Activated naive CD8-positive, alpha-beta T cell (primary cell): Measurements from ENCODE around the gene PMEPA1.

Experiments
- H3K27ac Mint-ChIP-seq: one replicate; pipeline ENCODE4 v1.8.0; 2021; ENCODE audit warnings: mixed read lengths
- H3K27me3 Mint-ChIP-seq: one replicate; pipeline ENCODE4 v1.8.0; 2021; ENCODE audit warnings: mixed read lengths
- H3K36me3 Mint-ChIP-seq: one replicate; pipeline ENCODE4 v1.8.0; 2021; ENCODE audit warnings: mixed read lengths
- H3K4me1 Mint-ChIP-seq: one replicate; pipeline ENCODE4 v1.8.0; 2021; ENCODE audit warnings: low read depth, mixed read lengths
- H3K4me3 Mint-ChIP-seq: one replicate; pipeline ENCODE4 v1.8.0; 2021; ENCODE audit warnings: mild to moderate bottlenecking, mixed read lengths
- H3K9me3 Mint-ChIP-seq: one replicate; pipeline ENCODE4 v1.8.0; 2021; ENCODE audit warnings: low read depth, mixed read lengths

Gene PMEPA1

GRCh38 chr20:57663681-57664451 is 45.9 kb downstream of the PMEPA1 start:
- Mint-ChIP-seq H3K4me1 (peaks cover 22% of the 10 kb centered on the region), H3K4me3 (no peak overlapping the region), H3K27ac (no peak overlapping the region), H3K27me3 (no peaks in the 10 kb centered on the region), H3K9me3 (no peaks in the 10 kb centered on the region), H3K36me3 (no peaks in the 10 kb centered on the region)

GRCh38 chr20:57663241-57663640 is 46.6 kb downstream of the PMEPA1 start:
- H3K4me1 Mint-ChIP-seq: peaks cover 22% of the 10 kb centered on the region
- H3K36me3 Mint-ChIP-seq: no peaks in the 10 kb centered on the region
- H3K27ac Mint-ChIP-seq: no peak overlapping the region
- H3K4me3 Mint-ChIP-seq: no peak overlapping the region
- H3K9me3 Mint-ChIP-seq: no peaks in the 10 kb centered on the region
- H3K27me3 Mint-ChIP-seq: no peaks in the 10 kb centered on the region

GRCh38 chr20:57662456-57663240 is 47.2 kb downstream of the PMEPA1 start:
- Mint-ChIP-seq H3K9me3 (no peaks in the 10 kb centered on the region), H3K4me1 (peaks cover 23% of the 10 kb centered on the region), H3K27ac (no peak overlapping the region), H3K27me3 (no peaks in the 10 kb centered on the region), H3K36me3 (no peaks in the 10 kb centered on the region), H3K4me3 (no peak overlapping the region)

GRCh38 chr20:57661746-57662455 is 47.9 kb downstream of the PMEPA1 start:
- Mint-ChIP-seq H3K27me3 (no peaks in the 10 kb centered on the region), H3K27ac (no peak overlapping the region), H3K36me3 (no peaks in the 10 kb centered on the region), H3K4me3 (no peak overlapping the region), H3K4me1 (peaks cover 29% of the 10 kb centered on the region), H3K9me3 (no peaks in the 10 kb centered on the region)

- no peaks in the 10 kb centered on the region for H3K36me3 Mint-ChIP-seq
- H3K27ac Mint-ChIP-seq: no peak overlapping the region
- no peaks in the 10 kb centered on the region for H3K9me3 Mint-ChIP-seq
- peaks cover 30% of the 10 kb centered on the region for H3K4me1 Mint-ChIP-seq
- no peaks in the 10 kb centered on the region for H3K27me3 Mint-ChIP-seq
- no peak overlapping the region for H3K4me3 Mint-ChIP-seq
Observed at GRCh38 chr20:57660922-57661745, 48.7 kb downstream of the PMEPA1 start.

GRCh38 chr20:57660181-57660921 is 49.5 kb downstream of the PMEPA1 start:
- Mint-ChIP-seq H3K36me3 (no peaks in the 10 kb centered on the region), H3K9me3 (no peaks in the 10 kb centered on the region), H3K27me3 (no peaks in the 10 kb centered on the region), H3K27ac (no peak overlapping the region), H3K4me3 (no peak overlapping the region), H3K4me1 (peaks cover 32% of the 10 kb centered on the region)

GRCh38 chr20:57659517-57660180 is 50.2 kb downstream of the PMEPA1 start:
- Mint-ChIP-seq H3K36me3 (no peaks in the 10 kb centered on the region), H3K4me1 (peaks cover 32% of the 10 kb centered on the region), H3K9me3 (no peaks in the 10 kb centered on the region), H3K27ac (peak overlapping the region; percentile 5), H3K27me3 (no peaks in the 10 kb centered on the region), H3K4me3 (no peak overlapping the region)

GRCh38 chr20:57658833-57659516 is 50.8 kb downstream of the PMEPA1 start:
- peaks cover 38% of the 10 kb centered on the region for H3K4me1 Mint-ChIP-seq
- H3K9me3 Mint-ChIP-seq: no peaks in the 10 kb centered on the region
- peak overlapping the region; percentile 5 for H3K27ac Mint-ChIP-seq
- no peaks in the 10 kb centered on the region for H3K36me3 Mint-ChIP-seq
- no peaks in the 10 kb centered on the region for H3K27me3 Mint-ChIP-seq
- H3K4me3 Mint-ChIP-seq: no peak overlapping the region

- peak overlapping the region; percentile 91 for H3K27ac Mint-ChIP-seq
- H3K27me3 Mint-ChIP-seq: no peaks in the 10 kb centered on the region
- no peaks in the 10 kb centered on the region for H3K36me3 Mint-ChIP-seq
- peaks cover 38% of the 10 kb centered on the region for H3K4me1 Mint-ChIP-seq
- H3K9me3 Mint-ChIP-seq: no peaks in the 10 kb centered on the region
- peak overlapping the region; percentile 65 for H3K4me3 Mint-ChIP-seq
Observed at GRCh38 chr20:57658447-57658832, 51.4 kb downstream of the PMEPA1 start.

GRCh38 chr20:57657535-57658446 is 52.0 kb downstream of the PMEPA1 start:
- Mint-ChIP-seq H3K36me3 (no peaks in the 10 kb centered on the region), H3K9me3 (no peaks in the 10 kb centered on the region), H3K4me1 (peaks cover 38% of the 10 kb centered on the region), H3K27ac (peak overlapping the region; percentile 91), H3K27me3 (no peaks in the 10 kb centered on the region), H3K4me3 (peak overlapping the region; percentile 65)

- H3K4me1 Mint-ChIP-seq: peaks cover 38% of the 10 kb centered on the region
Observed at GRCh38 chr20:57656821-57657534, 52.8 kb downstream of the PMEPA1 start.

More at GRCh38 chr20:57656821-57657534, 52.8 kb downstream of the PMEPA1 start:
- H3K9me3 Mint-ChIP-seq: no peaks in the 10 kb centered on the region
- no peak overlapping the region for H3K4me3 Mint-ChIP-seq
- H3K27ac Mint-ChIP-seq: peak overlapping the region; percentile 28
- H3K27me3 Mint-ChIP-seq: no peaks in the 10 kb centered on the region
- no peaks in the 10 kb centered on the region for H3K36me3 Mint-ChIP-seq
